GM12875 (cell line): ENCODE data around the gene TNFRSF25.

ENCODE experiments used
- H3K4me3 ChIP-seq: one replicate; pipeline ENCODE4 v1.5.1; 2011; ENCODE audit warnings: low read depth, low read length, control low read depth
- TF ChIP-seq, protein P1 (sequence below): IDR thresholded peaks from 2 replicates; pipeline ENCODE4 v1.5.1; 2011; ENCODE audit warnings: low read depth, mild to moderate bottlenecking, control low read depth, inconsistent platforms, low read length, moderate library complexity, borderline replicate concordance; ENCODE audit not compliant: insufficient read depth

Gene TNFRSF25

DNA sequence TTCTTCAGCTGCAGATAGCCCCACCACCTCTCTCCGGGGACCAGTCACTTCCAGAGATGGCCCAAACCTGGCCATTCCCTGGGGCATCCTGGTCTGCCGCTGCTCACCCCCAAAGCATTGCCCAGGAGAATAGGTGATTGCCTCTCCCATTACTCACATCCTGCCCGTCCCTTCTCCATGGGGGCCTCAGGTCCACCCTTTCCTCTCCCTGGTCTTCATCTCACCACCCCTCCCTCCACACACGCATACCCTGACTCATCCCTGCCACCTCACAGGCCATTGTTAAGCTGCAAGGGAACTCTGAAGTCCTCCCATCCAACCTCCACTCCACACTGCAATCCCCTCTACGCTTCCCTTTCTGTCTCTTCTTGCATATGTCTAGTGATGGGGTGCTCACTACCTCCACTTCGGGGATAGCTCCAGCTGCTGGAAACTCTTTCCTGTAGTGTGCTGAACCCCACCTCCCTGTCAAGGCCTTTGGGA lies 25.5 kb upstream of the TNFRSF25 start, which contains the start of gene PLEKHG5:
Gene PLEKHG5, minus strand, starts transcription at position 188 of the 483 bp plus-strand sequence. CDS start 14,096 bp downstream, outside the sequence.
- peak within 1 kb of the TSS; percentile 80 for H3K4me3 ChIP-seq
- TF ChIP-seq, protein P1, sequence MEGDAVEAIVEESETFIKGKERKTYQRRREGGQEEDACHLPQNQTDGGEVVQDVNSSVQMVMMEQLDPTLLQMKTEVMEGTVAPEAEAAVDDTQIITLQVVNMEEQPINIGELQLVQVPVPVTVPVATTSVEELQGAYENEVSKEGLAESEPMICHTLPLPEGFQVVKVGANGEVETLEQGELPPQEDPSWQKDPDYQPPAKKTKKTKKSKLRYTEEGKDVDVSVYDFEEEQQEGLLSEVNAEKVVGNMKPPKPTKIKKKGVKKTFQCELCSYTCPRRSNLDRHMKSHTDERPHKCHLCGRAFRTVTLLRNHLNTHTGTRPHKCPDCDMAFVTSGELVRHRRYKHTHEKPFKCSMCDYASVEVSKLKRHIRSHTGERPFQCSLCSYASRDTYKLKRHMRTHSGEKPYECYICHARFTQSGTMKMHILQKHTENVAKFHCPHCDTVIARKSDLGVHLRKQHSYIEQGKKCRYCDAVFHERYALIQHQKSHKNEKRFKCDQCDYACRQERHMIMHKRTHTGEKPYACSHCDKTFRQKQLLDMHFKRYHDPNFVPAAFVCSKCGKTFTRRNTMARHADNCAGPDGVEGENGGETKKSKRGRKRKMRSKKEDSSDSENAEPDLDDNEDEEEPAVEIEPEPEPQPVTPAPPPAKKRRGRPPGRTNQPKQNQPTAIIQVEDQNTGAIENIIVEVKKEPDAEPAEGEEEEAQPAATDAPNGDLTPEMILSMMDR = no peak

DNA sequence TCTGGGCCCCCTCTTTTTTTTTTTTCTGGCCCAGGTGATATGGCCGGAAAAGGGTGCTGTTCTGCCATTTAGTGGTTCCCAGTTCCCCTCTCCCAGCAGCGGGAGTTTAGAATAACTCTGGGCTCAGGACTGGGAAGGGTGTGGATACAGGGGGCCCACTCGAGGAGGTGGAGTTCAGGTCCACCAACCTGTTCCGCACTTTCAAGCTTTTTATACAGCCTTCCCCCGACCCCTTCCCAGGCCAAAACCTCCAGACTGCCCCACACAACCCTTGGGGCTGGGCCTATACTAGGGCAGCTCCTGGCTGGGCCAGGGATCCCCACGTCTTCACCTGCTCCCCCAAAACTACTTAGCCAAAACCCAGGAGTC lies 25.1 kb upstream of the TNFRSF25 start:
- TF ChIP-seq, protein P1 = no peak

DNA sequence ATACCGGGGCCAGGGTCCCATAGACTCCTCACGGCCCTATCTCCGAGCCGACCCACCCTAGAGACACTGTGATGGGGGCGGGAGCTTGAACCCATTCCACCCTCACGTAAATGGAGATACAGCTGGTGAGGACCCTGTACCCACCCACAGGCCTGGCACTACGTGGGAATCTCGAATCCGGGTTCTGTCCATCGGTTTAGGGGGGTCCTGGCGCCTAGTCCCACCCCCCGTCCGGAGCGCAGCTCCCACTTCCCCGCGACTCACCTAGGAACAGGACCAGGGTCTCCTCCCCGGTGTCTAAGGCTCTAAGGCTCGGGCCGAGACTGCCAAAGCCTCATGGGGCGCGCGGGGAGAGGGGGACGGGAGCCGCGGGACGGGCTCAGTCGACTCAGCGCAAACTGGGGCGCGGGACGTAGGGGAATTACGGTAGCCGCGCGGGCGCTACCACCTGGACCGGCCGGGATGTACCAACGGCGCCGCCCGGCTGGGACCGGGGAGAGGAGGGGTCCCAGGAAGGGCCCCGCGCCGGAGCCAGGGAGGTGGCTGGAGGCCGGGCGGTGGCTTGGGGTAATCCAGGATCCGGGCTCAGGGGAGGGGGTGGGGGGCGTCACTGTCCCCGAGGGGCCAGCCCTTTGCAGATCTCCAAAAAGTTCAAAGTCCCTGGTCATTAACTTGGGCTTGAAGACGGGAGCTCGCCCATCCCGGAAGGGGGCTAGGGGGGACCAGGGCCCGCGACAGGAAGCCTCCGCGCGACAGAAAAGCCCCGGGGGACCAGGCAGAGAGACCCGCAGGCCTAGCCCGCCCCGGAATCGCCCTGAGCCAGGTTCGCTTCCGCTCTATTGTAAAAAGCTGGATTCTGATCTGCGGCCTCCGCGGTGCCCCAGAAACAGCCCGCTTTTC lies 24.5 kb upstream of the TNFRSF25 start:
- H3K4me3 ChIP-seq = peak overlapping the region; percentile 80
- TF ChIP-seq, protein P1 = no peak

More for the DNA sequence above, 25.1 kb upstream of the TNFRSF25 start:
- H3K4me3 ChIP-seq = peak overlapping the region; percentile 80

DNA sequence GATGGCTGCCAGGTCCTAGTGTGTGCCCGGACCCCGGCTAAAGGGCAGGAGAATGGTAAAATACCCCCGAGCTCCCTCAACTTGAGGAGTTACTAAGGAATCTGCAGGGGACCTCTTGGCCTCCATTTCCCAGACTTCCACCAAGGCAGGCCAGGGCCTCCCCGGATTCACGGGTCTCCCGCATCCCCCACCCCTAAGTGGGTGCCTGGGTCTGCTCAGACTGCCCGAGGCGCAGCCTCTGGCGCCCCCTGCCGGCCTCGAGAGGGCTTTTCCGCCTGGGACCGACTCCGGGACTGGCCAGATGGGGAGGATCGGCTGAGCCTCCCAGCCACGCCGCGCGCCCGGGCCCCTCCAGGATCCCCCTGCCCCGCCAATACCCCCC lies 23.8 kb upstream of the TNFRSF25 start:
- TF ChIP-seq, protein P1 = peak; percentile 98
- H3K4me3 ChIP-seq = peak overlapping the region; percentile 80

DNA sequence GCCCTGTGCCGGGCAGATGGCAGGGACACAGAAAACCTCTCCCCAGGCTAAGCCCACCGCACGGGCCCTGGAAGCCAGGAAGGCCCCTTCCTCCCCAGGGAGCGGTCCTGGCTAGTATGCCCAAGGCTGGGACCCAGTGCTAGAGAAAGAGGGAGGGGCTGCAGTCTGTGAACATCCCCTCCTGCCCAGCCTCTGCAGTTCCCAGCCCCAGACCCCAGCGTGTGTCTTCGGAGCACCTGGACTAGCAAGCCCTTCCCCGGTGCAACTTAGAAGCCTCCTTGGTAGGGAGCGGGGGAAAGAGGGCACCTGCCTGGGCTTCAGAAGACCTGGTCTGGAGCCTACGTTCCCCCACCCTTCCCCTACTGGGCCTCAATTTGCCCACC lies 23.4 kb upstream of the TNFRSF25 start:
- H3K4me3 ChIP-seq = no peak overlapping the region
- TF ChIP-seq, protein P1 = no peak

DNA sequence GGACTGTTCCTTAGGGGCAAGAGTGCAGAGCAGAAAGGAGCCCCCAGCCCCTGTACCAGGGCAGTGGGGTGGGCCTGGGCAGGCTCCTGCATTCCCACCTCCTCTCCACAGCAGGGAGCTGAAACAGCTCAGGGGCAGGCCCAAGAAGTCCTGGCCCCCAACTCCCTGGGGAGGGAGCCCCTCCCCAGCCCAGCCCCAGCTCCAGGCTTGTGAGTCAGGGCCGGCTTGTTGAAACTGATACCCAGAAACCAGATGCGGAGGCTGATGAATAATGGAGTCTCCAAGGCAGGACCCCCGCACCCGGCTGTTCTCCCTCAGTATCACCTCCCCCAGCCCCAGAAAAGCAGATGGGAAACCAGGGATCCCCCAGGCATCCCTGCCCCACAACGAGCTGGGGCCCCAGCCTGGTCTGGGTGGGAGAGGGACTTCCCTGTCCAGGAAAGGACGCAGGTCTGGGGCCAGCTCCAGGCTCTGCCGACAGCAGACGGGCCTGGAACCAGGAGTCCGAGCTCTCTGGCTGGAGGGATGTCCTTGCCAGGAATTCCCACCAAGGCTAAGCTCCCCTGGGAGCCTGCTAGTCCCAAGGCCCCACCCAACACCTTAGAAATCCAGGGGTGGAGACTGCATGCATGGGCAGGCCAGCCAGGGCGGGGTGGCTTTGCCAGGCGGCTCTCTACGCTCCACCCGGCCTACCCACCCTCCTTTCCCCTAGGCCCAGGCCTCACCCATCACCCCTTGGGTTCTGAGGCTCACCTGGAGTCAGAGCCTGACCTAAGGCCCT lies 22.8 kb upstream of the TNFRSF25 start:
- TF ChIP-seq, protein P1 = no peak
- no peak overlapping the region for H3K4me3 ChIP-seq
